Ovary (tissue), 9 donors: ENCODE measurements around the gene HMG20A. TPM values are rescaled to one million over a fixed set of nuclear protein-coding genes. Genes with fewer than 3 reads are reported as not detected.

Experiments used
- DNase-seq, 5 donors: peaks; one replicate each; pipeline ENCODE4 v3.0.0-alpha.2; 2019 to 2020
- H3K27ac ChIP-seq, 2 donors: fragments of 200-600 bp; one replicate each; pipeline versions ENCODE4 v1.5.1 to v1.8.0; 2019 to 2022
- H3K27me3 ChIP-seq: fragments of 200-600 bp; one replicate; pipeline ENCODE4 v1.8.0; 2022
- H3K36me3 ChIP-seq: fragments of 200-600 bp; sonication (generic); one replicate; pipeline ENCODE4 v1.5.1; 2019
- H3K4me1 ChIP-seq: one replicate; pipeline ENCODE4 v1.8.1; 2013; ENCODE audit warnings: mild to moderate bottlenecking, moderate library complexity; ENCODE audit not compliant: insufficient read depth
- H3K4me3 ChIP-seq: fragments of 200-600 bp; sonication (generic); one replicate; pipeline ENCODE4 v1.5.1; 2017
- H3K9me3 ChIP-seq, 2 donors: fragments of 200-600 bp in 1 of 2; sonication (generic) in 1 of 2; one replicate each; pipeline versions ENCODE4 v1.5.1 to v1.8.1; 2013 to 2019; ENCODE audit warnings: mild to moderate bottlenecking in 1 of 2, moderate library complexity in 1 of 2
- EP300 ChIP-seq: sonication (generic); formaldehyde crosslinking; IDR thresholded peaks from one replicate; pipeline ENCODE4 v1.6.1; 2017; ENCODE audit warnings: antibody characterized with exemption
- POLR2A ChIP-seq: fragments of 450-650 bp; IDR thresholded peaks from one replicate; pipeline ENCODE4 v1.6.1; 2017; ENCODE audit warnings: antibody characterized with exemption, mild to moderate bottlenecking, moderate library complexity
- WGBS, 3 donors: extraction: QIAGEN DNeasy Blood & Tissue Kit in 1 of 3; methylation state at CpG; one replicate each; pipeline versions ENCODE4 v1.1.5 to v1.1.7; 2013 to 2017; 5-methylcytosine and 5-hydroxymethylcytosine counted together
- intact Hi-C, 4 donors: fragments of 100-400 bp; cut with DNase I; formaldehyde crosslinking; loops; one replicate each; pipeline versions ENCODE4 v1.11.0 to v1.15.1; 2022 to 2023
- polyA plus RNA-seq, 2 donors: library from polyadenylated mRNA; stranded (reverse); fragments of 200-250 nt in 1 of 2; fragments of 350-450 nt in 1 of 2; fragmentation: Illumina TruSeq in 1 of 2; extraction: RNeasy Lipid Tissue Mini Kit (QIAGEN cat#74804) in 1 of 2; gene quantifications; one replicate each; pipeline ENCODE4 v1.2.3, GENCODE V29; 2013 to 2014
- total RNA-seq, 7 donors: library from RNA; depleted of rRNA in 2 of 7; stranded (reverse); fragments of >200 nt in 2 of 7; fragmentation: NEBNext Ultra II Directional in 3 of 7; extraction: Animal tissue kit (Norgen Biotek cat#: 25700) in 3 of 7; gene quantifications; one replicate each; pipeline versions ENCODE4 v1.1.0 to v1.2.4, GENCODE V29; 2016 to 2023
- TF ChIP-seq, protein P1 (sequence below), 3 donors: fragments of 450-650 bp in 2 of 3; fragments of 200-600 bp in 1 of 3; IDR thresholded peaks; one replicate each; pipeline versions ENCODE4 v1.5.1 to v1.8.0; 2016 to 2022; ENCODE audit warnings: antibody characterized with exemption in 3 of 3, mild to moderate bottlenecking in 1 of 3
- donor health status: DM: no; HTN: no; CAD: no; lungs with moderate emphysema.
- donor health status: DM: no; HTN: no; CAD: no.
- donor health status: Bipolar disorder and iron deficiency.
- donor health status: DM: yes; HTN: yes; CAD: no.
- donor health status: DM: no; HTN: no; CAD: no.
- donor health status: DM: yes; HTN: yes; CAD: no.

The HMG20A gene
- total and polyA plus RNA-seq, 9 donors = 18.2 to 53.4 (median 34.9) TPM

GRCh38 chr15:77455696-77456321 is 35.1 kb downstream of the HMG20A start:
- DNase-seq = no peak
- 3 to 7% (median 5%) methylated on average over 3 of the region's 3 CpGs for WGBS, 3 donors
- no peaks in the 10 kb centered on the region for H3K36me3 ChIP-seq
- TF ChIP-seq EP300 (no peak), POLR2A (no peak)
- TF ChIP-seq, protein P1, sequence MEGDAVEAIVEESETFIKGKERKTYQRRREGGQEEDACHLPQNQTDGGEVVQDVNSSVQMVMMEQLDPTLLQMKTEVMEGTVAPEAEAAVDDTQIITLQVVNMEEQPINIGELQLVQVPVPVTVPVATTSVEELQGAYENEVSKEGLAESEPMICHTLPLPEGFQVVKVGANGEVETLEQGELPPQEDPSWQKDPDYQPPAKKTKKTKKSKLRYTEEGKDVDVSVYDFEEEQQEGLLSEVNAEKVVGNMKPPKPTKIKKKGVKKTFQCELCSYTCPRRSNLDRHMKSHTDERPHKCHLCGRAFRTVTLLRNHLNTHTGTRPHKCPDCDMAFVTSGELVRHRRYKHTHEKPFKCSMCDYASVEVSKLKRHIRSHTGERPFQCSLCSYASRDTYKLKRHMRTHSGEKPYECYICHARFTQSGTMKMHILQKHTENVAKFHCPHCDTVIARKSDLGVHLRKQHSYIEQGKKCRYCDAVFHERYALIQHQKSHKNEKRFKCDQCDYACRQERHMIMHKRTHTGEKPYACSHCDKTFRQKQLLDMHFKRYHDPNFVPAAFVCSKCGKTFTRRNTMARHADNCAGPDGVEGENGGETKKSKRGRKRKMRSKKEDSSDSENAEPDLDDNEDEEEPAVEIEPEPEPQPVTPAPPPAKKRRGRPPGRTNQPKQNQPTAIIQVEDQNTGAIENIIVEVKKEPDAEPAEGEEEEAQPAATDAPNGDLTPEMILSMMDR (IDR thresholded peaks at IDR 0.05) = no peak
- intact Hi-C loops = no loop called here
- peaks cover 16% of the 10 kb centered on the region for H3K4me1 ChIP-seq
- H3K4me3 ChIP-seq = no peak overlapping the region
- H3K27me3 ChIP-seq = no peaks in the 10 kb centered on the region
- no peaks in the 10 kb centered on the region for H3K9me3 ChIP-seq
- H3K27ac ChIP-seq = no peak overlapping the region

- DNase-seq = no peak
- no peaks in the 10 kb centered on the region for H3K36me3 ChIP-seq
- H3K4me1 ChIP-seq = peaks cover 16% of the 10 kb centered on the region
- intact Hi-C loops = no loop called here
- H3K27ac ChIP-seq = no peak overlapping the region
- 86 to 91% (median 90%) methylated on average over 1 of the region's 1 CpG for WGBS, 3 donors
- H3K4me3 ChIP-seq = no peak overlapping the region
- TF ChIP-seq POLR2A (no peak), EP300 (no peak)
- TF ChIP-seq, protein P1 (IDR thresholded peaks at IDR 0.05) = no peak
- H3K9me3 ChIP-seq = no peaks in the 10 kb centered on the region
- H3K27me3 ChIP-seq = no peaks in the 10 kb centered on the region
These were observed 36.1 kb downstream of the HMG20A start for GRCh38 chr15:77456746-77457145.

DNA sequence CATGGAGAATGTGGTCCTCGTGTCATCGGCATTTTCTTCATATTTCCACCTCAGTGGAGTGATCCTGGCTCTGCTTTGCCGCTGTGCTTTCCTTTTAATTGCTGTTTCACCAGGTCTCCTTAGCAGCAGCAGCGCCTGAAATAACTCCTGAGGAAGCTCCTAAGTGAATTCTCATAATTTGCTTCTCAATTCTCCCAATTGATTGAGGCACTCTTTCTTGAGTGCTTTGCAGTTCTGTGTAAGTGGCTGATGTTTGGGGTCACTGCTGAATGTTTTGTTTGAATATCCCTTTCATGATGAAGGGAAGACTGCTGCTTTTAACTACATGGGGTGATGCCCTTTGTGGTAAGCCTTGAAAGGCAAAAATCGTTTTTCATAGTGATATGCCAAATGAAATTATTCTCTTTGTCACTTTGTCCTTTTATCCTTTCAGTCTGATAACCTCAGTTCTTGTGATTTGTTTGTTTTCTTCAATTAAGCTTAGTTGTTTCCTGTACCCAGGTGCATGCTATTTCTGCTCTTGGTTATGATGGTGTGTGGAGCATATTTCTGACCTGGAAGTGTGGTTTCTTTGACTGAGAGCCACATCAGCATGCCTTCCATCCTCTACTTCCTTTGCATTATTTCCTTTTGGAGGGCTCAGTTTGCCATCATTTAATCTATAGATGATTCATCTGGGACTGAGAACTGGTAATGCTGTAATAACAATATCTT is 36.7 kb downstream of the HMG20A start:
- WGBS, 3 donors = 63 to 68% (median 67%) methylated on average over 5 of the region's 5 CpGs

GRCh38 chr15:77457905-77458265 is 37.2 kb downstream of the HMG20A start:
- Histone ChIP-seq H3K27me3 (no peaks in the 10 kb centered on the region), H3K4me1 (peaks cover 16% of the 10 kb centered on the region), H3K4me3 (no peak overlapping the region), H3K36me3 (no peaks in the 10 kb centered on the region), H3K9me3 (no peaks in the 10 kb centered on the region), H3K27ac (no peak overlapping the region)
- no peak for DNase-seq
- TF ChIP-seq EP300 = no peak
- no peak for TF ChIP-seq POLR2A
- TF ChIP-seq, protein P1 (IDR thresholded peaks at IDR 0.05) = no peak
- intact Hi-C loops = no loop called here

More for the DNA sequence above, 36.7 kb downstream of the HMG20A start:
- H3K4me1 ChIP-seq = peaks cover 16% of the 10 kb centered on the region
- intact Hi-C loops = no loop called here
- H3K36me3 ChIP-seq = no peaks in the 10 kb centered on the region
- TF ChIP-seq EP300 (no peak), POLR2A (no peak)
- TF ChIP-seq, protein P1 (IDR thresholded peaks at IDR 0.05) = no peak
- H3K27ac ChIP-seq = no peak overlapping the region
- H3K27me3 ChIP-seq = no peaks in the 10 kb centered on the region
- DNase-seq = no peak
- H3K9me3 ChIP-seq = no peaks in the 10 kb centered on the region
- no peak overlapping the region for H3K4me3 ChIP-seq
